ENCODE data around the gene PSMB5. TPM values are rescaled to one million over a fixed set of nuclear protein-coding genes. Genes with fewer than 3 reads are reported as not detected.

The PSMB5 gene
- total and polyA plus RNA-seq, 9 of the 15 experiments (the other 6 are each of a cell fraction or from before 2014, with no cell fraction given) = 198 to 1,870 (median 269) TPM

GRCh38 chr14:23062002-23062401, 27.3 kb upstream of the PSMB5 start (continued):
- TF ChIP-seq CHAMP1 (IDR thresholded peaks at IDR 0.05) (no peak), NFIC (IDR thresholded peaks at IDR 0.05) (peak; percentile 74), ATF7 (IDR thresholded peaks at IDR 0.05) (0 out of 2 replicates have a peak, but pooled peaks have one; percentile 26), TAF1 (IDR thresholded peaks at IDR 0.05; ENCODE audit: control insufficient read depth, extremely low read depth, insufficient read depth, low read length, severe bottlenecking) (no peak), CUX1 (CRISPR knock-in tag; IDR thresholded peaks at IDR 0.05) (no peak), POLR2G (IDR thresholded peaks at IDR 0.05; ENCODE audit: low read depth, low read length) (no peak), NFXL1 (CRISPR knock-in tag; IDR thresholded peaks at IDR 0.05) (no peak), BRF2 (IDR thresholded peaks at IDR 0.05; ENCODE audit: borderline replicate concordance, insufficient read depth, insufficient read length) (no peak), AFF1 (IDR thresholded peaks at IDR 0.05; ENCODE audit: low read depth in 1 of 2, partially characterized antibody in 2 of 2) (no peak), JUN (IDR thresholded peaks at IDR 0.05; ENCODE audit: borderline replicate concordance, low read depth, low read length) (0 out of 2 replicates have a peak, but pooled peaks have one; percentile 29), JUN (CRISPR knock-in tag; IDR thresholded peaks at IDR 0.05; ENCODE audit: borderline replicate concordance) (no peak), GTF2F1 (IDR thresholded peaks at IDR 0.05; ENCODE audit: low read depth, low read length) (no peak), USF1 (CRISPR knock-in tag; IDR thresholded peaks at IDR 0.05) (0 out of 2 replicates have a peak, but pooled peaks have one; percentile 7), SRSF9 (IDR thresholded peaks at IDR 0.05; ENCODE audit: borderline replicate concordance, low read depth, low read length) (no peak)
